ENCODE measurements around the gene NOP16. TPM values are rescaled to one million over a fixed set of nuclear protein-coding genes. Genes with fewer than 3 reads are reported as not detected.

NOP16 gene
- total RNA-seq, 1 donor from 2014 or later, result 19.1 TPM

- intact Hi-C loops (cut with micrococcal nuclease), result no loop called here
- Histone ChIP-seq H3K4me3 (no peak overlapping the region), H3K4me1 (no peaks in the 10 kb centered on the region), H3K27me3 (ENCODE audit: low read depth) (no peaks in the 10 kb centered on the region), H3K36me3 (peaks cover 39% of the 10 kb centered on the region), H3K9me3 (replicated peaks) (no peaks in the 10 kb centered on the region), H3K27ac (replicated peaks) (no peak overlapping the region)
- DNase-seq, result no peak
- TF ChIP-seq CTCF (IDR thresholded peaks at IDR 0.05; ENCODE audit: borderline replicate concordance), result no peak
Observed at GRCh38 chr5:176342158-176342483, 46.3 kb downstream of the NOP16 start.

GRCh38 chr5:176341325-176342157 is 46.9 kb downstream of the NOP16 start:
- Histone ChIP-seq H3K27me3 (ENCODE audit: low read depth) (no peaks in the 10 kb centered on the region), H3K27ac (replicated peaks) (no peak overlapping the region), H3K36me3 (peaks cover 39% of the 10 kb centered on the region), H3K9me3 (replicated peaks) (no peaks in the 10 kb centered on the region), H3K4me1 (no peaks in the 10 kb centered on the region), H3K4me3 (no peak overlapping the region)
- TF ChIP-seq CTCF (IDR thresholded peaks at IDR 0.05; ENCODE audit: borderline replicate concordance), result no peak
- intact Hi-C loops (cut with micrococcal nuclease), result no loop called here
- DNase-seq, result no peak

GRCh38 chr5:176339304-176339703 is 49.1 kb downstream of the NOP16 start:
- H3K27me3 ChIP-seq (ENCODE audit: low read depth), result no peaks in the 10 kb centered on the region
- H3K36me3 ChIP-seq, result peaks cover 22% of the 10 kb centered on the region
- H3K9me3 ChIP-seq (replicated peaks), result peaks cover 3% of the 10 kb centered on the region
- intact Hi-C loops (cut with micrococcal nuclease), result no loop called here
- no peak for DNase-seq
- TF ChIP-seq CTCF (IDR thresholded peaks at IDR 0.05; ENCODE audit: borderline replicate concordance), result no peak
- no peaks in the 10 kb centered on the region for H3K4me1 ChIP-seq
- no peak overlapping the region for H3K4me3 ChIP-seq
- no peak overlapping the region for H3K27ac ChIP-seq (replicated peaks)

GRCh38 chr5:176337913-176338312 is 50.5 kb downstream of the NOP16 start:
- H3K4me1 ChIP-seq, result no peaks in the 10 kb centered on the region
- intact Hi-C loops (cut with micrococcal nuclease), result no loop called here
- no peak overlapping the region for H3K4me3 ChIP-seq
- H3K27ac ChIP-seq (replicated peaks), result no peak overlapping the region
- H3K9me3 ChIP-seq (replicated peaks), result peaks cover 17% of the 10 kb centered on the region
- TF ChIP-seq CTCF (IDR thresholded peaks at IDR 0.05; ENCODE audit: borderline replicate concordance), result no peak
- H3K36me3 ChIP-seq, result peaks cover 34% of the 10 kb centered on the region
- no peak for DNase-seq
- H3K27me3 ChIP-seq (ENCODE audit: low read depth), result no peaks in the 10 kb centered on the region

- H3K4me3 ChIP-seq, result no peak overlapping the region
- H3K27ac ChIP-seq (replicated peaks), result no peak overlapping the region
- peaks cover 41% of the 10 kb centered on the region for H3K36me3 ChIP-seq
- no peak for DNase-seq
- intact Hi-C loops (cut with micrococcal nuclease), result no loop called here
- no peaks in the 10 kb centered on the region for H3K4me1 ChIP-seq
- no peaks in the 10 kb centered on the region for H3K27me3 ChIP-seq (ENCODE audit: low read depth)
- H3K9me3 ChIP-seq (replicated peaks), result peaks cover 17% of the 10 kb centered on the region
- TF ChIP-seq CTCF (IDR thresholded peaks at IDR 0.05; ENCODE audit: borderline replicate concordance), result no peak
Observed at GRCh38 chr5:176334031-176334770, 54.2 kb downstream of the NOP16 start.

Small RNA genes within 50 kb of the gene (microRNA-seq; reads per million reads assigned to microRNA genes)
- gene MIR1271, result 9.4 reads per million, percentile 24 among the genes with 10 or more reads in this experiment

Other genes with a start within 250 kb of the NOP16 start
- 4.7 TPM for gene SIMC1, start 150.2 kb downstream of the NOP16 start, total RNA-seq
- gene KIAA1191, start 26.8 kb downstream of the NOP16 start, total RNA-seq, result 91.6 TPM
- gene ARL10, start 23.1 kb downstream of the NOP16 start, total RNA-seq, result 6.0 TPM
- 217 TPM for gene HIGD2A, start 153 bp upstream of the NOP16 start, total RNA-seq
- 216 TPM for gene CLTB, start 27.9 kb upstream of the NOP16 start, total RNA-seq
- 13.0 TPM for gene FAF2, start 59.8 kb upstream of the NOP16 start, total RNA-seq
- gene RNF44, start 148.8 kb upstream of the NOP16 start, total RNA-seq, result 28.2 TPM
- gene CDHR2, start 160.7 kb upstream of the NOP16 start, total RNA-seq, result 0.33 TPM
- gene GPRIN1, start 221.6 kb upstream of the NOP16 start, total RNA-seq, result 0.58 TPM
- gene SNCB, start 241.9 kb upstream of the NOP16 start, total RNA-seq, result 0.44 TPM
- not detected for gene EIF4E1B, start 242.1 kb upstream of the NOP16 start, total RNA-seq

All from left ventricle myocardium inferior (tissue), 1 donor.